T-helper 17 cell (primary cell): ENCODE data around the gene DNAJA3. TPM values are rescaled to one million over a fixed set of nuclear protein-coding genes. Genes with fewer than 3 reads are reported as not detected.
A peak's percentile ranks its signal among the peaks of the same experiment; 100 is the strongest.
"Not testable (repeated sequence)": the region's sequence is repeated elsewhere in the genome, so short reads cannot be mapped to it uniquely, and the experiment has no call there.

Source experiments
- ATAC-seq: fragments of 150-1000 bp; cut with Tn5 transposase; 2 replicates; pipeline ENCODE4 v1.10.0; 2021; ENCODE audit warnings: mild to moderate bottlenecking, moderate library complexity
- DNase-seq, 3 donors: peaks; one replicate each; pipeline versions ENCODE4 v3.0.0 to v3.0.0-alpha.2; 2020 to 2021
- H3K9me3 ChIP-seq: one replicate; pipeline ENCODE4 v1.7.0; 2013; ENCODE audit warnings: low read length, mild to moderate bottlenecking; ENCODE audit not compliant: control insufficient read depth, poor library complexity, severe bottlenecking
- H3K27ac Mint-ChIP-seq: one replicate; pipeline ENCODE4 v1.8.0; 2022; ENCODE audit warnings: mild to moderate bottlenecking, moderate library complexity, mixed read lengths
- H3K27me3 Mint-ChIP-seq: one replicate; pipeline ENCODE4 v1.8.0; 2022; ENCODE audit warnings: mixed read lengths
- H3K36me3 Mint-ChIP-seq: one replicate; pipeline ENCODE4 v1.8.0; 2022; ENCODE audit warnings: low read depth, mixed read lengths
- H3K4me1 Mint-ChIP-seq: one replicate; pipeline ENCODE4 v1.8.0; 2022; ENCODE audit warnings: mild to moderate bottlenecking, mixed read lengths
- H3K4me3 Mint-ChIP-seq: one replicate; pipeline ENCODE4 v1.8.0; 2022; ENCODE audit warnings: mild to moderate bottlenecking, moderate library complexity, mixed read lengths
- total RNA-seq, 4 donors: library from RNA in 2 of 4; stranded (reverse) in 2 of 4; gene quantifications; one replicate each; pipeline ENCODE4 v1.2.3 and lab custom pipeline; 2022 to 2026

Gene DNAJA3
- total RNA-seq, 2 donors from 2014 or later: 27.9 to 29.7 TPM

DNA sequence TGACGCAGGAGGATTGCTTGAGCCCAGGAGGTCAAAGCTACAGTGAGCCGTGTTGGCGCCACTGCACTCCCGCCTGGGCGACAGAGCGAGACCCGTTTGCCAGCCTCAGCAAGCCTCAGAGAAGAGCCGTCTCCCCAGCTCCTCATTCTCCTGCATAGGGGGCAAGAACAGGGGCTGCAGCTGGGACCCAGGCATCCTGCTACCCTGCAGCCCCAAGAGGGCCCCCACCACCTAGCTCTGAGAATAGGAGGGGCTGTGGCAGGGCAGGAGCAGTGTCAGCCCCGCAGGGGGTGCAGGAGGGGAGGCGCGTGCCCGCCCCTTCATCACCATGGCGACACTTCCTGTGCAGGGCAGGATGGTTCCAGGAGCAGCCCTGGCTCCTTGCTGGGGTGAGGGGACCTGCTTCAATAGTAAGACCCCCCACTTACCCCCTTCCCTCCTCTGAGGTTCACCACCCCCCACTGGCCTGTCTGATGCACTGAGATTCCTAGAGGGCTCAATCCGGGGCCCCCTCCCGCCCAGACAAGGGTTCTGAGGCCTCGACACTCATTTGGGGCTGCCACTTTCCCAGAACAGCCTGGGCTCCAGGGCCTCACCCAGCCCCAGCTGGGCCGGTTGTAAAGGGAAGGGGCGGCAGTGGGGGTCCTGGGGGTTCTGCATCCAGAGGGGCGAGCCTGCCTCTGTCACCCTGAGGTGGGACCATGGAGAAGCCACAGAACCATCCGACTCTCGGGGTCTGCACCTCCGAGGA is 33.9 kb upstream of the DNAJA3 start:
- Mint-ChIP-seq H3K27ac (peak overlapping the region; percentile 83), H3K36me3 (peaks cover 3% of the 10 kb centered on the region), H3K27me3 (no peaks in the 10 kb centered on the region), H3K4me3 (no peak overlapping the region), H3K4me1 (peaks cover 11% of the 10 kb centered on the region)
- H3K9me3 ChIP-seq: no peaks in the 10 kb centered on the region
- ATAC-seq (peak; percentile 14), DNase-seq (no peak)

DNA sequence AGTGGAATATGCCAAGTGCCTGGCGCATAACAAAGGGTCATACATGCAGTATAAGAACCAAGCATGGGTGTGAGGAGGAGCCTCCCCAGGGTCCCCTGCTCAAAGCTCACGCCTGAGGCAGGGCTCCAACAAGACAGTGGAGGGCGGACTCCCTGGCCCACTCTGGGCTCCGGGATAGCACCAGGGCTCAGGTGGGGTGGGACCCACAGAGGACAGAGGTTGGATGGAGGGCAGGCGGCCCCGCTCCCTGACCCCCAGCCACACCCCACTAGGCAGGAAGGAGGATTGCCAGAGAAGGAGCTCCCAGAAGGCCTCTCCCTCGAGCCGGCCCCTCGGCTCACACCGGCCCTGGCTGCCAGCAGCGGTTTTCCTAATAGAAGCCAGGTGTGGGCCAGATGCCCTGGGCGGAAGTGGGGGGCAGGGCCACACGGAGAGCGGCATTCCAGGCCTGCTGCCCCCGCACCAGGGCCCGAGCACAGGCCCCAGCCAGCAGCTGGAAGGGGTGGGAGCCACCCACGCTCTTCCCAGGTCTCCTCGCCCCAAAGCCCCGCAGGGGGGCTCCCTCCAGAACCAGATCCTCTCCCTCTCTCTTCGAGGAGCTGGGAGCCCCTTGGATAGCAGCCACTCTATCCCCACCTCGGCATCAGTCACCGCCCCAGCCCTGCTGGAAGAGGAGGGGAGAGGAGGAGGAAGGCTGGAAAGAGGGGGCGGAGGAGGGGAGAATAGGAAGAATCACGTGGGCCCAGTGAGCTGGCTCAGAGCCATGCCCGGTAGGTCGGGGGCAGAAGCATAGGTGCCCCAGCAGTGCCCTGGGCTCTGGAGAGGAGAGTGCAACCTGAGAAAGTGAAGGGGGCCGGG is 33.1 kb upstream of the DNAJA3 start:
- H3K27ac Mint-ChIP-seq: peak overlapping the region; percentile 45
- peak; percentile 8 for ATAC-seq
- no peaks in the 10 kb centered on the region for H3K9me3 ChIP-seq
- no peaks in the 10 kb centered on the region for H3K27me3 Mint-ChIP-seq
- H3K36me3 Mint-ChIP-seq: peaks cover 3% of the 10 kb centered on the region
- peak overlapping the region; percentile 53 for H3K4me3 Mint-ChIP-seq
- no peak for DNase-seq
- peaks cover 11% of the 10 kb centered on the region for H3K4me1 Mint-ChIP-seq

DNA sequence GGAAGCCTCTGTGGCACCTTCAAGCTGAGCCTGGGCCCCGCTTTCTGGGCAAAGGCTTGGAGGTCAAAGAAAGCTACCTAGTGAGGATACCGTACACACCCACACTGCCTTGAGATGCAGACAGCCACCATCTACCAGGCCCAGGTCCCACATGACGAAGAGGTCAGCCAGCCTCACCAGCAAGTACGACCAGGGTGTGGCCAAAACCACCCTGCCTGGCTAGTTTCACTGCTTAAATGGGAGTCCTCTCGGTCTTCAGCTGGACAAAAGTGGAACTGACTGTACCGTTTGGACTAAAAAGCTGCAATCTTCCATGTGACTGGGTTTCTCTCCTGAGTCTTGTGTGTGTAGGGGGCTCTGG is 32.4 kb upstream of the DNAJA3 start:
- H3K4me1 Mint-ChIP-seq: peaks cover 11% of the 10 kb centered on the region
- no peaks in the 10 kb centered on the region for H3K9me3 ChIP-seq
- no peak for DNase-seq
- ATAC-seq: no peak
- H3K27ac Mint-ChIP-seq: no peak overlapping the region
- peaks cover 3% of the 10 kb centered on the region for H3K36me3 Mint-ChIP-seq
- no peaks in the 10 kb centered on the region for H3K27me3 Mint-ChIP-seq
- H3K4me3 Mint-ChIP-seq: no peak overlapping the region

DNA sequence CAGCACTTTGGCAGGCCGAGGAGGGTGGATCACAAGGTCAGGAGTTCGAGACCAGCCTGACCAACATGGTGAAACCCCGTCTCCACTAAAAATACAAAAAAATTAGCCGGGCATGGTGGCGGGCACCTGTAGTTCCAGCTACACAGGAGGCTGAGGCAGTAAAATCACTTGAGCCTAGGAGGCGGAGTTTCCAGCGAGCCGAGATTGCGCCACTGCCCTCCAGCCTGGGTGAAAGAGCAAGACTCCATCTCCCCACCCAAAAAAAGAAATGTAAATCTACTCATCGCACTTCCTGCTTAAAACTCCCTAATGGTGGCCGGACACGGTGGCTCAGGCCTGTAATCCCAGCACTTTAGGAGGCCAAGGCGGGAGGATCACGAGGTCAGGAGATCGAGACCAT is 31.8 kb upstream of the DNAJA3 start:
- H3K27me3 Mint-ChIP-seq, H3K27ac Mint-ChIP-seq, DNase-seq, H3K9me3 ChIP-seq, H3K36me3 Mint-ChIP-seq, ATAC-seq: not testable (repeated sequence)
- Mint-ChIP-seq H3K4me3 (peak overlapping the region; percentile 28), H3K4me1 (peaks cover 11% of the 10 kb centered on the region)

GRCh38 chr16:4395055-4395726 is 30.5 kb upstream of the DNAJA3 start:
- H3K4me3 Mint-ChIP-seq: peak overlapping the region; percentile 19

GRCh38 chr16:4399001-4399730 is 26.5 kb upstream of the DNAJA3 start:
- ATAC-seq: no peak

More at GRCh38 chr16:4395055-4395726, 30.5 kb upstream of the DNAJA3 start:
- Mint-ChIP-seq H3K27me3 (no peaks in the 10 kb centered on the region), H3K36me3 (peaks cover 7% of the 10 kb centered on the region), H3K27ac (peak overlapping the region; percentile 83), H3K4me1 (peaks cover 12% of the 10 kb centered on the region)
- DNase-seq (no peak), ATAC-seq (no peak)
- no peaks in the 10 kb centered on the region for H3K9me3 ChIP-seq

GRCh38 chr16:4401094-4401501 is 24.6 kb upstream of the DNAJA3 start:
- DNase-seq (no peak), ATAC-seq (no peak)
- Mint-ChIP-seq H3K27ac (peak overlapping the region; percentile 91), H3K4me1 (peaks cover 28% of the 10 kb centered on the region), H3K4me3 (peak overlapping the region; percentile 87), H3K36me3 (peaks cover 18% of the 10 kb centered on the region), H3K27me3 (no peaks in the 10 kb centered on the region)
- no peaks in the 10 kb centered on the region for H3K9me3 ChIP-seq

More at GRCh38 chr16:4399001-4399730, 26.5 kb upstream of the DNAJA3 start:
- DNase-seq: no peak
- H3K4me3 Mint-ChIP-seq: no peak overlapping the region
- peaks cover 22% of the 10 kb centered on the region for H3K4me1 Mint-ChIP-seq
- no peaks in the 10 kb centered on the region for H3K9me3 ChIP-seq
- H3K27ac Mint-ChIP-seq: peak overlapping the region; percentile 91
- peaks cover 14% of the 10 kb centered on the region for H3K36me3 Mint-ChIP-seq
- H3K27me3 Mint-ChIP-seq: no peaks in the 10 kb centered on the region

DNA sequence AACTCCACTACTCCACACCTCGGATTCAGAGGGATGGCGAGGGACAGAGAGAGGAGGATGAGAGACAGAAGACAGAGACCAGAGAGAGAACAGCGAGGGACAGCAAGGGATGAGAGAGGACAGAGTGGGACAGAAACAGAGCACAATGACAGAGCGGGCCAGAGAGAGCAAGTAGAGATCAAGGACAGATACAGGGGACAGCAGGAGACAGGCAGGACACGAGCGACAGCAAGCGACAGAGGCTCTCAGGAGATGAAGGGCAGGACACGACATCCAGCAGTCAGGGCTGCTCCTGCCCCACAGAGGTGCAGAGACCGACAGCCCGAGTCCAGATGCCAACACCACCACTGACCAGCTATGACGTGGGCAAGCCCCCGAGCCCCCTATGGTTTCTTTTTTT is 24.2 kb upstream of the DNAJA3 start:
- Mint-ChIP-seq H3K4me3 (peak overlapping the region; percentile 87), H3K36me3 (peaks cover 18% of the 10 kb centered on the region)
- DNase-seq: no peak

GRCh38 chr16:4402439-4403132 is 23.1 kb upstream of the DNAJA3 start:
- peak overlapping the region; percentile 91 for H3K27ac Mint-ChIP-seq
- H3K9me3 ChIP-seq: no peaks in the 10 kb centered on the region
- H3K36me3 Mint-ChIP-seq: peaks cover 18% of the 10 kb centered on the region
- ATAC-seq: peak; percentile 50
- H3K4me3 Mint-ChIP-seq: peak overlapping the region; percentile 28
- H3K4me1 Mint-ChIP-seq: peaks cover 28% of the 10 kb centered on the region
- H3K27me3 Mint-ChIP-seq: no peaks in the 10 kb centered on the region
- peak; percentile 39 to 61 (median 54) for DNase-seq

More for the DNA sequence above, 24.2 kb upstream of the DNAJA3 start:
- Mint-ChIP-seq H3K27me3 (no peaks in the 10 kb centered on the region), H3K4me1 (peaks cover 28% of the 10 kb centered on the region), H3K27ac (peak overlapping the region; percentile 91)
- no peaks in the 10 kb centered on the region for H3K9me3 ChIP-seq
- ATAC-seq: no peak

DNA sequence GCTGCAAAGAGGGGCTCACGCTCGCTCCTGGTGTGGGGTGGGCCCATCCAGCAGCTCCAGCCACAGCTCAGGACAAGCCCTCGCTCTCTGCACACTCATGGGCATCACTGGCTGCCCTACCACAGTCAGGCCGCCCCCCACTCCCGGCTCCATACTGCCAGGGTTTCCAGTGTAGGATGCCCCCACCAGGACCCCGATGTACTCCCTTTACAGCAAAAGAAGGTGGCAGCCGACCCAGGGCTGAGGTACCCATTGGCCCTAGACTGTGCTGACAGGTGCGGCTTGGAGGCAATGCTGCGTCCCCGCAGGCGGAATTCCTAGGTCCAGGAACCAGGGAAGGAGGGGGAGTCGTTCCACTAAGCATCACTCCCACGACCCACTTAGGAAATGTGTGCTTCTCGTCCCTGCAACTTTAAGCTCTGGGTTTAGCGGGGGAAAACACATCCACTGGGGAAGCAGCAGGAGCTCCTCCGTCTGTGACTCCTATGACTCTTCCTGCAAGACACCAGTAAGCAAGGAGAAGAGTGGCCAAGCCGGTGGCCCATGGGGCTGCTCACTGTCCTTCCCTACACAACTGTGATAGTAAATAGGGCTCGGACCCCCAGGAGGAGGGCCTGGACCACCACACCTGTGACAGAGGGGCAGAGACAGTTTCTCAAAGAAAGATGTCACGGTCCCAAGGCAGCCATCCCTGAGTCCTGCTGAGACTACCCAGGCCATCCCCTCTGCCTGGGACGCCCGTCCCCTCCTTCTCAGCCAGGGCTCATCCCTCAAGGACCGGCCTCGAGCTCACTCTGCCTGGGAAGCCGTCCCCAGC is 22.3 kb upstream of the DNAJA3 start:
- peak overlapping the region; percentile 41 for H3K4me3 Mint-ChIP-seq
- H3K36me3 Mint-ChIP-seq: peaks cover 18% of the 10 kb centered on the region
- peak overlapping the region; percentile 91 for H3K27ac Mint-ChIP-seq
- ATAC-seq (peak; percentile 5), DNase-seq (no peak)
- H3K4me1 Mint-ChIP-seq: peaks cover 28% of the 10 kb centered on the region
- H3K27me3 Mint-ChIP-seq: no peaks in the 10 kb centered on the region
- H3K9me3 ChIP-seq: no peaks in the 10 kb centered on the region

DNA sequence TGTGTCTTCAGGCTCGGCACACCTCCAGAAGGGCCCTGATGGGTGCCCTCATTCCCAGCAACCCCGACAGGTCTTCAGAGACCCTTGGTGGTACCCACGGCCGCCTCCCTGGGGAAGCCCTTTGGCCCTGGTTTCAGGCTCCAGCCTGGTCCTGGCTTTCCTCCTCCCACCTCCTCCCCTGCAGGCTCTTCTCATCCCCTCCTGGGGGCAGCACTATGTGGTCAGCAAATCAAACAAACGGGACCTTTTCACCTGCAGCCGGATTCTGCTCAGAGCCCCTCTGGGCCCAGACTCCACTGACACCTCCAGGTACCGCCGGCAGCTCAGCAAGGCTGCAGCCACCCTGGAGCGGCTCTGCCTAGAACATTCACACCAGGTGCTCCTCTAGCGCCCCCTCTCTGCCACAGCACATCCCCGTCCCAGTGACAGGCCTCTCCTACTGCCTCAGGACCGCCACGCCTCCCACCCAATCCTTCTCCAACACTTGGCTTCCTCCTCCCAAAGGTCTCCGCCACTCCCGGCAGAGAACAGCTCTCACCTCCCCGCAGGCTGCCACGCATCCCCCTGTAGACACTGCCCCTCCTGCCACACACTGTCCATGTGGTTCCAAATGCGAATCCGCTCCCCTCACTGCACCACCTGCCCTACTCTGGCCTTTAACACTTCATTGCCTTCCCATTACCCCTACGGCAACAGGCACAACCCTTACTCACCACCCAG is 21.3 kb upstream of the DNAJA3 start:
- DNase-seq (no peak), ATAC-seq (peak; percentile 33)
- Mint-ChIP-seq H3K27me3 (no peaks in the 10 kb centered on the region), H3K4me3 (peak overlapping the region; percentile 78), H3K36me3 (peaks cover 18% of the 10 kb centered on the region), H3K27ac (peak overlapping the region; percentile 91), H3K4me1 (peaks cover 28% of the 10 kb centered on the region)
- no peaks in the 10 kb centered on the region for H3K9me3 ChIP-seq
